AG08395 (cell line): Measurements from ENCODE around the gene OTOR.

Source experiments
- DNase-seq: peaks from one replicate; pipeline ENCODE4 v3.0.0; 2012; ENCODE audit warnings: mixed read lengths, low spot score

Gene OTOR

DNA sequence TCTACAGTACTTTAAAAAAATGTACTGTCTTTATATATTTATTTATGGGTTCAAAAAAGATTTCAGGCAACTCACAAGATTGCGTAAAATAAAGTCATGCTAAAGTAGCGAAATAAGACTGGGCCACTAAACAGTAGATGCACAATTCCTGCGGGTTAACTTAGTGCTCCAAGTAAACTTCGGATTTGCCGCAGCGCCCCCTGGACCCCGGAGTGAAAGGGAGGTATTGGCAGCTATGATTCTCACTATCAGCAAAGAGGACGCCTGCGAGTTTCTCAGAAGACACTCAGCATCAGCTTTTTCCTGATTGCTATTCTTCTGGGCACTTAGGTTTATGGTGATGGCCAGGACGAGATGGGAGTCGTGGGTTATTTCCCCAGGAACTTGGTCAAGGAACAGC lies 1.4 kb downstream of the OTOR start:
- no peak for DNase-seq

- no peak for DNase-seq
Observed at GRCh38 chr20:16752082-16752481, 3.9 kb downstream of the OTOR start.

- no peak for DNase-seq
Observed at GRCh38 chr20:16752901-16753300, 4.7 kb downstream of the OTOR start.

GRCh38 chr20:16758454-16759180 lies 10.5 kb downstream of the OTOR start:
- no peak for DNase-seq

GRCh38 chr20:16759181-16759563 lies 11.0 kb downstream of the OTOR start:
- DNase-seq = no peak

GRCh38 chr20:16760431-16761304 lies 12.5 kb downstream of the OTOR start:
- DNase-seq = no peak

- peak; percentile 81 for DNase-seq
Observed at GRCh38 chr20:16761305-16761829, 13.2 kb downstream of the OTOR start.

GRCh38 chr20:16764560-16764959 lies 16.4 kb downstream of the OTOR start:
- DNase-seq = no peak

- DNase-seq = no peak
Observed at GRCh38 chr20:16771213-16771612, 23.1 kb downstream of the OTOR start.

- DNase-seq = no peak
Observed at GRCh38 chr20:16775961-16776360, 27.8 kb downstream of the OTOR start.

GRCh38 chr20:16777126-16777525 lies 29.0 kb downstream of the OTOR start:
- no peak for DNase-seq

DNA sequence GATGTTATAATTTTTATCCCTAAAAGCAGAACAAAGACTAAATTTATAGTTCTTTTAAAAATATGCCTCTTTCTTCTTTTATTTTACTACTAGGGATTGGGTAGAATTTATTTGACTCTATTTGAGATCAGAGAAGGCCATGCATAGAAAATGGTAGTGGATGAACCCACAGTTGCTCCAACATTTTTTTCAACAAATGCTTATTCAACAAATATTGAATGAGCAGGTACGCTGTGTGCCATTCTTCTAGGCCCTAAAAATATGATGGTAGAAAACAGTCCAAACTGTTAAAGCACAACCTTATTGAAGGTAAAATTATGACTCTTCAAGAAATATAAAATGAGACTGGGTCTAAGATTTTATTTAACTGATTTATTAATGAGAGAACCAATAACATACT lies 30.0 kb downstream of the OTOR start:
- DNase-seq = no peak

- no peak for DNase-seq
Observed at GRCh38 chr20:16781496-16781895, 33.3 kb downstream of the OTOR start.

- DNase-seq = no peak
Observed at GRCh38 chr20:16785226-16785625, 37.1 kb downstream of the OTOR start.
